Mammary epithelial cell (primary cell): ENCODE results near the gene TTYH2.

Experiments
- CTCF ChIP-seq, 2 donors: IDR thresholded peaks in 1 of 2; conservative IDR thresholded peaks in 1 of 2; 2 replicates each; pipeline ENCODE4 v1.5.1; 2011 to 2012; ENCODE audit warnings: inconsistent platforms in 2 of 2, low read length in 2 of 2, mild to moderate bottlenecking in 2 of 2, control low read depth in 1 of 2, low read depth in 1 of 2; ENCODE audit not compliant: insufficient read depth in 1 of 2; ENCODE audit errors: extremely low read depth in 1 of 2
- EZH2 ChIP-seq: IDR thresholded peaks from 2 replicates; pipeline ENCODE4 v1.6.1; 2012; ENCODE audit warnings: low read length, inconsistent platforms, borderline replicate concordance

GRCh38 chr17:74218436-74218835 lies 5.1 kb downstream of the TTYH2 start:
- TF ChIP-seq CTCF (conservative IDR thresholded peaks at IDR 0.05 in 1 of 2, IDR thresholded peaks at IDR 0.05 in 1 of 2; ENCODE audit: extremely low read depth in 1 of 2, insufficient read depth in 1 of 2, low read depth in 1 of 2, low read length in 2 of 2) (no peak), EZH2 (no peak)
